VCaP (cell line): Measurements from ENCODE around the gene TAPBP.
A peak's percentile ranks its signal among the peaks of the same experiment; 100 is the strongest.

Experiments used
- H3K27ac ChIP-seq: fragments of 450-650 bp; 2 replicates; pipeline ENCODE4 v1.5.1; 2017
- CTCF ChIP-seq: fragments of 450-650 bp; conservative IDR thresholded peaks from 2 replicates; pipeline ENCODE4 v1.5.1; 2017; ENCODE audit warnings: mild to moderate bottlenecking, moderate library complexity

Gene TAPBP

GRCh38 chr6:33297956-33298772 is 15.7 kb downstream of the TAPBP start:
- TF ChIP-seq CTCF = 0 out of 2 replicates have a peak, but pooled peaks have one; percentile 7
- peak overlapping the region; percentile 99 for H3K27ac ChIP-seq

- no peak for TF ChIP-seq CTCF
- peak overlapping the region; percentile 99 for H3K27ac ChIP-seq
Observed at GRCh38 chr6:33297406-33297955, 16.4 kb downstream of the TAPBP start.

- TF ChIP-seq CTCF = no peak
- H3K27ac ChIP-seq = peak overlapping the region; percentile 99
Observed at GRCh38 chr6:33296797-33297405, 17.0 kb downstream of the TAPBP start.

GRCh38 chr6:33295621-33296369 is 18.1 kb downstream of the TAPBP start:
- TF ChIP-seq CTCF = no peak
- H3K27ac ChIP-seq = peak overlapping the region; percentile 99; the same call in 1 of the 2 replicates

- TF ChIP-seq CTCF = no peak
- H3K27ac ChIP-seq = peak overlapping the region; percentile 99
Observed at GRCh38 chr6:33294086-33294823, 19.6 kb downstream of the TAPBP start.

GRCh38 chr6:33292996-33293682 is 20.7 kb downstream of the TAPBP start:
- no peak overlapping the region; the same call in 1 of the 2 replicates for H3K27ac ChIP-seq
- no peak for TF ChIP-seq CTCF
